Natural killer cell (primary cell): ENCODE measurements around the gene BRF1. TPM values are rescaled to one million over a fixed set of nuclear protein-coding genes. Genes with fewer than 3 reads are reported as not detected.
A peak's percentile ranks its signal among the peaks of the same experiment; 100 is the strongest.

Source experiments
- ATAC-seq, 3 donors: fragments of 150-1000 bp in 2 of 3; fragments of 200-7000 bp in 1 of 3; cut with Tn5 transposase; 1 replicate in 1 of 3; 2 replicates in 2 of 3; pipeline ENCODE4 v1.10.0; 2021; ENCODE audit warnings: mild to moderate bottlenecking in 2 of 3, moderate library complexity in 2 of 3
- DNase-seq, 2 donors: peaks; one replicate each; pipeline versions ENCODE4 v3.0.0 to v3.0.0-alpha.2; 2013 to 2021; ENCODE audit warnings: mixed read lengths in 1 of 2
- H3K27ac ChIP-seq: one replicate; pipeline ENCODE4 v1.5.1; 2013; ENCODE audit warnings: mild to moderate bottlenecking, low read length
- H3K27me3 ChIP-seq: one replicate; pipeline ENCODE4 v1.6.1; 2013; ENCODE audit warnings: low read length; ENCODE audit not compliant: control insufficient read depth, insufficient read depth
- H3K36me3 ChIP-seq: one replicate; pipeline ENCODE4 v1.6.1; 2013; ENCODE audit warnings: low read length; ENCODE audit not compliant: control insufficient read depth, insufficient read depth
- H3K4me1 ChIP-seq: one replicate; pipeline ENCODE4 v1.6.1; 2013; ENCODE audit warnings: low read length; ENCODE audit not compliant: control insufficient read depth, insufficient read depth
- H3K4me3 ChIP-seq: one replicate; pipeline ENCODE4 v1.5.1; 2013; ENCODE audit warnings: low read length
- H3K9me3 ChIP-seq: one replicate; pipeline ENCODE4 v1.6.1; 2013; ENCODE audit warnings: low read length; ENCODE audit not compliant: control insufficient read depth, insufficient read depth
- H3K27ac Mint-ChIP-seq, 2 donors: one replicate each; pipeline ENCODE4 v1.8.0; 2022; ENCODE audit warnings: mild to moderate bottlenecking in 2 of 2, mixed read lengths in 2 of 2, moderate library complexity in 1 of 2
- H3K27me3 Mint-ChIP-seq, 2 donors: one replicate each; pipeline ENCODE4 v1.8.0; 2022; ENCODE audit warnings: low read depth in 2 of 2, mixed read lengths in 2 of 2
- H3K36me3 Mint-ChIP-seq: one replicate; pipeline ENCODE4 v1.8.0; 2022; ENCODE audit warnings: mixed read lengths
- H3K4me1 Mint-ChIP-seq, 2 donors: one replicate each; pipeline ENCODE4 v1.8.0; 2022; ENCODE audit warnings: mixed read lengths in 2 of 2
- H3K4me3 Mint-ChIP-seq: one replicate; pipeline ENCODE4 v1.8.0; 2022; ENCODE audit warnings: mild to moderate bottlenecking, moderate library complexity, mixed read lengths
- H3K9me3 Mint-ChIP-seq, 2 donors: one replicate each; pipeline ENCODE4 v1.8.0; 2022; ENCODE audit warnings: mixed read lengths in 2 of 2
- WGBS: methylation state at CpG from one replicate; pipeline ENCODE4 v1.1.7; 2013; ENCODE audit warnings: missing lambda C conversion rate; ENCODE audit not compliant: insufficient coverage; 5-methylcytosine and 5-hydroxymethylcytosine counted together
- intact Hi-C: fragments of 100-400 bp; cut with micrococcal nuclease; formaldehyde crosslinking; loops from one replicate; pipeline ENCODE4 v1.14.2; 2022
- total RNA-seq, 4 donors: library from RNA; stranded (reverse); fragments of 120-200 nt in 1 of 4; gene quantifications; one replicate each; pipeline versions ENCODE4 v1.2.3 to v1.2.4, GENCODE V29; 2013 to 2022
- TF ChIP-seq, protein P1 (sequence below): fragments of 200-600 bp; IDR thresholded peaks from one replicate; pipeline ENCODE4 v1.8.0; 2022; ENCODE audit warnings: antibody characterized with exemption

BRF1 gene
- total RNA-seq, 3 donors from 2014 or later (not counting 1 experiment from before 2014, with no cell fraction given) = 82.4 to 92.7 (median 87.4) TPM

DNA sequence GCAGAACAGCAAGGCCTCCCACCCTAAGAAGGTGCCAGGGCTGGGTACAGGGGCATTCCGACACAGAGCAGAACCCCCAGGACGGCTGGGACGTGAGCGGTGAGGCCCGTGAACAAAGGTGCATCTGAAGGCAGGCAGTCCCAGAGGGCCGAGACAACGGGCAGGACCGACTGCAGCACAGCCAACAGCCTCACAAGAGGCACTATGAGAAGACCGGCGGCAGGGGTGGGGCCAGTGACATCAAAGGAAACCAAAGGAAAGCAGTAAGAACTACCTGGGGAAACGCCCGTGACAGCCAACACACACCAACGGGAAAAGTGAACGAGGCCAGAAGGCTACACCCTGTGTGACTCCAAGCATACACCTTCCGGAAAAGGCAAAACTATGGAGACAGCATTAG, 43.3 kb downstream of the BRF1 start:
- DNase-seq = peak in 1 of 2 donors; percentile 27
- H3K4me1 Mint-ChIP-seq = no peaks in the 10 kb centered on the region
- no peak overlapping the region for H3K4me3 Mint-ChIP-seq

DNA sequence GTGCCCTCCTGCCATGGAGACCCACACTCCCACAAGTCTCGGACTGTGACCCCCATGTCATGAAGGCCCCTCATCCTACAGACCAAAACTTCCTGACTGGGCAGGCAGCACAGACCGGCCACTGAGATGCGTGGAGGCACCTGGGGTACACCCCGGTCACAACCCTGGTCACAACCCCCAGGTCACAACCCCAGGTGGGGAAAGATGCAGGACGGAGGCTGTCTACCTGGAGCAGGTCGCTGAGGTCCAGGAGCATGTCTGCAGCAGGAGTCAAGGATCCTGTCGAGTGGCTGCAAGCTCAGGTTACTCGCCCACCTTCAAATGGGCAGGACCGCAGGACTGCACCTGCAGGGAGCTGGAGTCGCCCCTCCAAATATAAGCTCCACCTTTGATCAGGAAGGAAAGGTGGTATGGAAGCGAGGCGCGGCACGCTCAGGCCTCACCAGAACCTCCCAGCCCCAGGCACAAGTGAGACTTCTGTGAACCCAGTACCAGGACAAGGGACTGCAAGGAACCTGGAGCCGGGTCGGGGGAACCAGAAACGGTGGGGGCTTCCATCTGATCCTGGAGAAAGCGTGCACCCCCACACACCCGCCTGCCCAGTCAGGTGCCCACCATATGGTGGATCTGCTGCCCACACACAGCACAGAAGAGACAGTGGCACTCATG, 44.4 kb downstream of the BRF1 start:
- no peaks in the 10 kb centered on the region for H3K36me3 Mint-ChIP-seq
- H3K27me3 Mint-ChIP-seq = no peaks in the 10 kb centered on the region
- DNase-seq (no peak), ATAC-seq (no peak)
- H3K27ac Mint-ChIP-seq = no peak overlapping the region
- 92% methylated on average over 19 of the region's 19 CpGs for WGBS
- peaks cover 4% of the 10 kb centered on the region for H3K4me1 ChIP-seq
- TF ChIP-seq, protein P1, sequence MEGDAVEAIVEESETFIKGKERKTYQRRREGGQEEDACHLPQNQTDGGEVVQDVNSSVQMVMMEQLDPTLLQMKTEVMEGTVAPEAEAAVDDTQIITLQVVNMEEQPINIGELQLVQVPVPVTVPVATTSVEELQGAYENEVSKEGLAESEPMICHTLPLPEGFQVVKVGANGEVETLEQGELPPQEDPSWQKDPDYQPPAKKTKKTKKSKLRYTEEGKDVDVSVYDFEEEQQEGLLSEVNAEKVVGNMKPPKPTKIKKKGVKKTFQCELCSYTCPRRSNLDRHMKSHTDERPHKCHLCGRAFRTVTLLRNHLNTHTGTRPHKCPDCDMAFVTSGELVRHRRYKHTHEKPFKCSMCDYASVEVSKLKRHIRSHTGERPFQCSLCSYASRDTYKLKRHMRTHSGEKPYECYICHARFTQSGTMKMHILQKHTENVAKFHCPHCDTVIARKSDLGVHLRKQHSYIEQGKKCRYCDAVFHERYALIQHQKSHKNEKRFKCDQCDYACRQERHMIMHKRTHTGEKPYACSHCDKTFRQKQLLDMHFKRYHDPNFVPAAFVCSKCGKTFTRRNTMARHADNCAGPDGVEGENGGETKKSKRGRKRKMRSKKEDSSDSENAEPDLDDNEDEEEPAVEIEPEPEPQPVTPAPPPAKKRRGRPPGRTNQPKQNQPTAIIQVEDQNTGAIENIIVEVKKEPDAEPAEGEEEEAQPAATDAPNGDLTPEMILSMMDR = no peak
- H3K9me3 Mint-ChIP-seq = no peaks in the 10 kb centered on the region
- no peaks in the 10 kb centered on the region for H3K4me1 Mint-ChIP-seq
- peaks cover 8% of the 10 kb centered on the region for H3K36me3 ChIP-seq
- H3K4me3 ChIP-seq = no peak overlapping the region
- no peaks in the 10 kb centered on the region for H3K27me3 ChIP-seq
- H3K4me3 Mint-ChIP-seq = no peak overlapping the region
- H3K27ac ChIP-seq = no peak overlapping the region
- H3K9me3 ChIP-seq = no peaks in the 10 kb centered on the region
- intact Hi-C loops = loop anchor here (10.0 kb wide), 1 partner anchor 48 kb away; the partner anchor contains the start of gene BRF1

More for the DNA sequence above, 43.3 kb downstream of the BRF1 start:
- H3K27me3 ChIP-seq = no peaks in the 10 kb centered on the region
- WGBS = 80% methylated on average over 15 of the region's 15 CpGs
- TF ChIP-seq, protein P1 = no peak
- intact Hi-C loops = loop anchor here (10.0 kb wide), 1 partner anchor 47 kb away; the partner anchor contains the start of gene BRF1
- H3K9me3 ChIP-seq = no peaks in the 10 kb centered on the region
- Mint-ChIP-seq H3K27ac (no peak overlapping the region), H3K27me3 (no peaks in the 10 kb centered on the region), H3K36me3 (no peaks in the 10 kb centered on the region), H3K9me3 (no peaks in the 10 kb centered on the region)
- peaks cover 4% of the 10 kb centered on the region for H3K4me1 ChIP-seq
- no peak overlapping the region for H3K4me3 ChIP-seq
- H3K36me3 ChIP-seq = peaks cover 5% of the 10 kb centered on the region
- H3K27ac ChIP-seq = no peak overlapping the region
- ATAC-seq = no peak

DNA sequence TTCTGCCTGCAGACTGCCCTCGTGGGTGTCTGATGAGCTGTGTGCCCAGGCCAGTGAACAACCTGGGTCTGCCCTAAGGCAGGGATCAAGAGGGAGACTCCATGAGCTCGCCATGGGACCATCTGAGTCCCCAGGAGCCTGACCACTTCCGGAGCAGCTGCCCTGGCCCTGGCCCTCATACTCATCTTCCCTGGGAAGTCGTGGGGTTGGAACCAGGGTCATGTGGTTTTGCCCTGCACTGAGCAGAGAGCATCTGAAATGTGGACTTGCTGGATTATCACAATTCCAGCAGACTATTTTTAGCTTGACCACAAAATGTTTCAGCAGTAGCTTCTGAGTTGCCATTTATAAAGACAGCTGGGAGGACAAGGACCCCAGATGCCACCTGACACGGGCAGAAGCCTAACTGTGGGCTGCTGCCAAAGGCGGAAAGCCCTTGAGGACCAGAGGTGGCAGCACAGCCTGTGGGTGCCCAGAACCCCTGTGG, 45.7 kb downstream of the BRF1 start:
- intact Hi-C loops = loop anchor here (10.0 kb wide), 1 partner anchor 50 kb away; the partner anchor contains the start of gene BRF1
- no peaks in the 10 kb centered on the region for H3K36me3 Mint-ChIP-seq

More for the DNA sequence above, 45.7 kb downstream of the BRF1 start:
- H3K9me3 Mint-ChIP-seq = no peaks in the 10 kb centered on the region
- no peak overlapping the region for H3K4me3 Mint-ChIP-seq
- no peak overlapping the region for H3K27ac Mint-ChIP-seq
- H3K36me3 ChIP-seq = peaks cover 16% of the 10 kb centered on the region
- H3K27me3 Mint-ChIP-seq = no peaks in the 10 kb centered on the region
- no peaks in the 10 kb centered on the region for H3K27me3 ChIP-seq
- TF ChIP-seq, protein P1 = no peak
- WGBS = 43% methylated on average over 6 of the region's 6 CpGs
- no peak for ATAC-seq
- H3K9me3 ChIP-seq = no peaks in the 10 kb centered on the region
- DNase-seq = no peak
- H3K4me3 ChIP-seq = no peak overlapping the region
- H3K4me1 Mint-ChIP-seq = peaks cover 0 to 8% of the 10 kb centered on the region in 2 donors
- H3K27ac ChIP-seq = no peak overlapping the region
- peaks cover 4% of the 10 kb centered on the region for H3K4me1 ChIP-seq
